ENCODE results near the gene CORO2A. TPM values are rescaled to one million over a fixed set of nuclear protein-coding genes. Genes with fewer than 3 reads are reported as not detected.

The CORO2A gene
- total and polyA plus RNA-seq, 2 donors (not counting 3 experiments of a cell fraction or from before 2014, with no cell fraction given) = 0.35 to 0.53 TPM

DNA sequence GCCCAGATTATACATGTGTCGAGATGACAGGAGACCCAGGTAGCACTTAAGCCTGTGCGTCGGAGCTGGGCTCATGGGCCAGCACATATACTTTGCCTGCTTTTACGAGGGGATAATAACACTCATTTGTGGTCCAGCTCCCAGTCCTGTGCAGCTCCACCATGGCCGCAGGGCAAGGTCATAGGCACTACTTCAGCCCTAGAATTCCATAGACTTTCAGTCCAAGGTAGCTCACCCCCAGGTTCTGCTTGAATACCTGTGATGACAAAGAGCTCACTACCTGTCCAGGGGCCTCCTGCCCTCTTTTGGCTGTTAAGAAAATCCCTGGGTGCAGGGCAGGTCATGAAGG lies 1.7 kb downstream of the CORO2A start:
- FAIRE-seq = no peak
- no peak for TF ChIP-seq FOS (IDR thresholded peaks at IDR 0.05; ENCODE audit: borderline replicate concordance, insufficient read depth, low read length)
- no peak for TF ChIP-seq MYC (IDR thresholded peaks at IDR 0.05; ENCODE audit: low read depth, low read length)
- no peak for TF ChIP-seq EZH2 (IDR thresholded peaks at IDR 0.05; ENCODE audit: borderline replicate concordance, low read depth, low read length, severe bottlenecking)
- TF ChIP-seq POLR2AphosphoS5 (IDR thresholded peaks at IDR 0.05; ENCODE audit: insufficient read depth, low read depth, low read length) = no peak
- TF ChIP-seq JUN (IDR thresholded peaks at IDR 0.05; ENCODE audit: borderline replicate concordance, insufficient read depth, insufficient read length, low read depth) = no peak
- no peak for TF ChIP-seq GATA2 (IDR thresholded peaks at IDR 0.05; ENCODE audit: insufficient read depth, insufficient read length, low read depth, low read length)
- no peak for TF ChIP-seq MAX (IDR thresholded peaks at IDR 0.05; ENCODE audit: insufficient read depth, insufficient read length)
- TF ChIP-seq POLR2A (IDR thresholded peaks at IDR 0.05; ENCODE audit: low read depth, low read length) = no peak
- no peak for TF ChIP-seq CTCF (IDR thresholded peaks at IDR 0.05; ENCODE audit: extremely low read depth in 1 of 2, insufficient read depth in 1 of 2, low read depth in 1 of 2, low read length in 2 of 2)
- dilution Hi-C loops (cut with MboI; ENCODE audit: extremely low pct_ligation_motif_present, low sequenced_read_pairs) (no loop called here), intact Hi-C loops (cut with micrococcal nuclease) (loop anchor here (5.0 kb wide), 2 partner anchors 118 to 268 kb away; partner anchors contain the start of gene TRMO)
- Histone ChIP-seq H3K27ac (ENCODE audit: insufficient read depth, low read depth, low read length) (no peak overlapping the region), H3K27me3 (ENCODE audit: control insufficient read depth in 2 of 2, insufficient read depth in 2 of 2, low read length in 2 of 2) (no peaks in the 10 kb centered on the region), H3K9me3 (replicated peaks; ENCODE audit: control insufficient read depth, insufficient read depth, low read length) (no peaks in the 10 kb centered on the region), H3K4me1 (ENCODE audit: control insufficient read depth, extremely low read depth, insufficient read depth, low read length) (no peaks in the 10 kb centered on the region), H3K79me2 (ENCODE audit: control insufficient read depth, insufficient read depth, low read length) (no peaks in the 10 kb centered on the region), H3K9me1 (replicated peaks; ENCODE audit: control insufficient read depth, extremely low read depth, insufficient read depth, low read length) (no peaks in the 10 kb centered on the region), H2AFZ (ENCODE audit: low read depth, low read length) (no peak overlapping the region), H3K36me3 (ENCODE audit: control insufficient read depth in 2 of 2, extremely low read depth in 1 of 2, insufficient read depth in 2 of 2, low read length in 2 of 2) (no peaks in the 10 kb centered on the region), H3K4me2 (ENCODE audit: insufficient read depth, low read length) (no peak overlapping the region), H3K4me3 (replicated peaks in 1 of 3; ENCODE audit: insufficient read depth in 1 of 3, low read depth in 1 of 3, low read length in 3 of 3) (no peak overlapping the region), H4K20me1 (replicated peaks; ENCODE audit: control insufficient read depth, extremely low read depth, insufficient read depth, low read length) (no peaks in the 10 kb centered on the region), H3K9ac (replicated peaks; ENCODE audit: extremely low read depth, insufficient read depth, low read length) (no peak overlapping the region)
- DNase-seq (ENCODE audit: low read depth, low spot score) = no peak
- POLR2A ChIA-PET = no interaction called here
- CTCF ChIA-PET = interaction anchor here (1.2 kb wide), 1 partner anchor 70 kb away, joined by 6 read pairs; no protein-coding TSS in a partner anchor
- BruUV-seq (replicated peaks) = no TSS peak
